HL-60/S4 treated with retinoic acid at 250 ng/mL for 4 days and 3 days (cell line): Measurements from ENCODE around the gene LIMS1.
"Not testable (repeated sequence)": the region's sequence is repeated elsewhere in the genome, so short reads cannot be mapped to it uniquely, and the experiment has no call there.

Experiments
- in situ Hi-C: fragments of 300-500 bp; cut with MboI; formaldehyde crosslinking; loops from 2 replicates; pipeline ENCODE4 v1.7.0; 2022; ENCODE audit warnings: low sequenced_read_pairs

The LIMS1 gene

GRCh38 chr2:108655270-108655669, 121.0 kb downstream of the LIMS1 start:
- in situ Hi-C loops = not testable (repeated sequence)

GRCh38 chr2:108656282-108656681, 122.0 kb downstream of the LIMS1 start:
- in situ Hi-C loops = not testable (repeated sequence)

GRCh38 chr2:108657517-108657916, 123.2 kb downstream of the LIMS1 start:
- in situ Hi-C loops = not testable (repeated sequence)

GRCh38 chr2:108658553-108658952, 124.3 kb downstream of the LIMS1 start:
- in situ Hi-C loops = not testable (repeated sequence)

GRCh38 chr2:108661493-108661892, 127.2 kb downstream of the LIMS1 start:
- in situ Hi-C loops = not testable (repeated sequence)

GRCh38 chr2:108662207-108662612, 127.9 kb downstream of the LIMS1 start:
- in situ Hi-C loops = not testable (repeated sequence)

GRCh38 chr2:108663346-108663745, 129.1 kb downstream of the LIMS1 start:
- in situ Hi-C loops = not testable (repeated sequence)

GRCh38 chr2:108664089-108664488, 129.8 kb downstream of the LIMS1 start:
- in situ Hi-C loops = not testable (repeated sequence)

- in situ Hi-C loops = not testable (repeated sequence)
These were observed 130.7 kb downstream of the LIMS1 start for GRCh38 chr2:108664979-108665378.

GRCh38 chr2:108665975-108666374, 131.7 kb downstream of the LIMS1 start:
- in situ Hi-C loops = not testable (repeated sequence)

GRCh38 chr2:108667140-108667539, 132.9 kb downstream of the LIMS1 start:
- in situ Hi-C loops = not testable (repeated sequence)

GRCh38 chr2:108670282-108670681, 136.0 kb downstream of the LIMS1 start:
- in situ Hi-C loops = not testable (repeated sequence)

GRCh38 chr2:108672200-108672805, 138.0 kb downstream of the LIMS1 start:
- in situ Hi-C loops = not testable (repeated sequence)

GRCh38 chr2:108676522-108676921, 142.3 kb downstream of the LIMS1 start:
- in situ Hi-C loops = not testable (repeated sequence)

- in situ Hi-C loops = not testable (repeated sequence)
These were observed 143.0 kb downstream of the LIMS1 start for GRCh38 chr2:108677239-108677744.

- in situ Hi-C loops = not testable (repeated sequence)
These were observed 144.0 kb downstream of the LIMS1 start for GRCh38 chr2:108678198-108678651.

GRCh38 chr2:108680805-108681204, 146.5 kb downstream of the LIMS1 start:
- in situ Hi-C loops = not testable (repeated sequence)

- in situ Hi-C loops = not testable (repeated sequence)
These were observed 154.8 kb downstream of the LIMS1 start for GRCh38 chr2:108688818-108689756.

GRCh38 chr2:108690001-108690400, 155.7 kb downstream of the LIMS1 start:
- in situ Hi-C loops = not testable (repeated sequence)

GRCh38 chr2:108691447-108691846, 157.2 kb downstream of the LIMS1 start:
- in situ Hi-C loops = no loop called here

GRCh38 chr2:108701208-108701607, 166.9 kb downstream of the LIMS1 start:
- in situ Hi-C loops = no loop called here

- in situ Hi-C loops = no loop called here
These were observed 167.5 kb downstream of the LIMS1 start for GRCh38 chr2:108701806-108702205.
